Glutamatergic neuron (in vitro differentiated cells): ENCODE measurements around the gene MAK. TPM values are rescaled to one million over a fixed set of nuclear protein-coding genes. Genes with fewer than 3 reads are reported as not detected.
"Not testable (repeated sequence)": the region's sequence is repeated elsewhere in the genome, so short reads cannot be mapped to it uniquely, and the experiment has no call there.

Experiments used
- DNase-seq: peaks from one replicate; pipeline ENCODE4 v3.0.0; 2022
- H3K27ac Mint-ChIP-seq: one replicate; pipeline ENCODE4 v1.8.0; 2020; ENCODE audit warnings: mild to moderate bottlenecking, mixed read lengths, inconsistent platforms; ENCODE audit not compliant: unreplicated experiment
- H3K27me3 Mint-ChIP-seq: one replicate; pipeline ENCODE4 v1.8.0; 2020; ENCODE audit warnings: mild to moderate bottlenecking, moderate library complexity, mixed read lengths, inconsistent platforms; ENCODE audit not compliant: unreplicated experiment
- H3K36me3 Mint-ChIP-seq: one replicate; pipeline ENCODE4 v1.8.0; 2020; ENCODE audit warnings: mild to moderate bottlenecking, mixed read lengths, inconsistent platforms; ENCODE audit not compliant: unreplicated experiment
- H3K4me1 Mint-ChIP-seq: one replicate; pipeline ENCODE4 v1.8.0; 2020; ENCODE audit warnings: mild to moderate bottlenecking, low read depth, mixed read lengths, inconsistent platforms; ENCODE audit not compliant: unreplicated experiment
- H3K4me3 Mint-ChIP-seq: one replicate; pipeline ENCODE4 v1.8.0; 2020; ENCODE audit warnings: mild to moderate bottlenecking, mixed read lengths, inconsistent platforms; ENCODE audit not compliant: unreplicated experiment
- H3K9me3 Mint-ChIP-seq: one replicate; pipeline ENCODE4 v1.8.0; 2020; ENCODE audit warnings: mild to moderate bottlenecking, moderate library complexity, mixed read lengths, inconsistent platforms; ENCODE audit not compliant: unreplicated experiment
- CTCF ChIP-seq: fragments of 200-600 bp; sonication (generic); IDR thresholded peaks from one replicate; pipeline ENCODE4 v1.5.0; 2021; ENCODE audit not compliant: partially characterized antibody, unreplicated experiment
- total RNA-seq: library from RNA; stranded (reverse); fragmentation: NEBNext Ultra II Directional; extraction: Animal tissue kit (Norgen Biotek cat#: 25700); gene quantifications from one replicate; pipeline ENCODE4 v1.2.1, GENCODE V29; 2021; ENCODE audit not compliant: unreplicated experiment

The MAK gene
- total RNA-seq, 1 donor from 2014 or later = not detected

- Mint-ChIP-seq H3K9me3 (no peaks in the 10 kb centered on the region), H3K4me1 (no peaks in the 10 kb centered on the region), H3K4me3 (no peak overlapping the region), H3K27ac (no peak overlapping the region), H3K36me3 (no peaks in the 10 kb centered on the region), H3K27me3 (no peaks in the 10 kb centered on the region)
- no peak for TF ChIP-seq CTCF
- no peak for DNase-seq
Measured at GRCh38 chr6:10862361-10862760, 24.0 kb upstream of the MAK start.

- Mint-ChIP-seq H3K27ac (no peak overlapping the region), H3K27me3 (no peaks in the 10 kb centered on the region), H3K4me3 (no peak overlapping the region), H3K4me1 (no peaks in the 10 kb centered on the region), H3K9me3 (no peaks in the 10 kb centered on the region), H3K36me3 (no peaks in the 10 kb centered on the region)
- no peak for DNase-seq
- TF ChIP-seq CTCF = no peak
Measured at GRCh38 chr6:10861086-10861485, 22.7 kb upstream of the MAK start.

- H3K36me3 Mint-ChIP-seq = peaks cover 6% of the 10 kb centered on the region
- no peak for DNase-seq
- no peak for TF ChIP-seq CTCF
- no peaks in the 10 kb centered on the region for H3K4me1 Mint-ChIP-seq
- H3K27me3 Mint-ChIP-seq = no peaks in the 10 kb centered on the region
- no peaks in the 10 kb centered on the region for H3K9me3 Mint-ChIP-seq
- H3K27ac Mint-ChIP-seq = no peak overlapping the region
- no peak overlapping the region for H3K4me3 Mint-ChIP-seq
Measured at GRCh38 chr6:10857259-10857658, 18.9 kb upstream of the MAK start.

GRCh38 chr6:10854922-10855632 is 16.7 kb upstream of the MAK start:
- Mint-ChIP-seq H3K4me1 (no peaks in the 10 kb centered on the region), H3K4me3 (no peak overlapping the region)

GRCh38 chr6:10853849-10854300 is 15.5 kb upstream of the MAK start:
- not testable (repeated sequence) for H3K27ac Mint-ChIP-seq, H3K4me1 Mint-ChIP-seq, H3K4me3 Mint-ChIP-seq, H3K9me3 Mint-ChIP-seq, H3K27me3 Mint-ChIP-seq, H3K36me3 Mint-ChIP-seq, DNase-seq

More at GRCh38 chr6:10854922-10855632, 16.7 kb upstream of the MAK start:
- no peak overlapping the region for H3K27ac Mint-ChIP-seq
- H3K27me3 Mint-ChIP-seq = no peaks in the 10 kb centered on the region
- no peak for TF ChIP-seq CTCF
- DNase-seq = no peak
- no peaks in the 10 kb centered on the region for H3K9me3 Mint-ChIP-seq
- H3K36me3 Mint-ChIP-seq = peaks cover 6% of the 10 kb centered on the region
